ENCODE data around the gene RIMS1. TPM values are rescaled to one million over a fixed set of nuclear protein-coding genes. Genes with fewer than 3 reads are reported as not detected.

RIMS1 gene
- total and polyA plus RNA-seq, 2 donors (not counting 1 experiment from before 2014, with no cell fraction given), result not detected

- intact Hi-C loops (cut with micrococcal nuclease), result loop anchor here (1.0 to 2.0 kb wide), 4 partner anchors 204 to 914 kb away; no protein-coding TSS in a partner anchor
These were observed 526.3 kb downstream of the RIMS1 start for GRCh38 chr6:72412709-72413044.

GRCh38 chr6:72413884-72414283 lies 527.5 kb downstream of the RIMS1 start:
- Histone ChIP-seq H3K9ac (ENCODE audit: low read length) (no peak overlapping the region), H3K9me3 (ENCODE audit: control extremely low read depth in 1 of 3, control insufficient read depth in 2 of 3, insufficient read depth in 1 of 3, low read length in 2 of 3) (no peaks in the 10 kb centered on the region), H3K79me2 (ENCODE audit: control insufficient read depth, insufficient read depth, low read length) (no peaks in the 10 kb centered on the region), H3K27ac (ENCODE audit: low read length in 2 of 2) (no peak overlapping the region), H3K4me3 (ENCODE audit: control extremely low read depth in 1 of 5, extremely low read depth in 1 of 5, insufficient read depth in 1 of 5, low read depth in 2 of 5, low read length in 4 of 5) (no peak overlapping the region), H3K27me3 (replicated peaks in 1 of 4; ENCODE audit: control extremely low read depth in 1 of 4, control insufficient read depth in 3 of 4, insufficient read depth in 4 of 4, low read length in 3 of 4) (peaks cover 0 to 2% (median 0%) of the 10 kb centered on the region in 4 experiments), H3K4me1 (ENCODE audit: control insufficient read depth in 2 of 2, insufficient read depth in 2 of 2, low read length in 2 of 2) (no peaks in the 10 kb centered on the region), H3K4me2 (replicated peaks; ENCODE audit: low read depth, low read length, poor library complexity, severe bottlenecking) (no peak overlapping the region), H2AFZ (ENCODE audit: insufficient read depth, low read depth, low read length, poor library complexity, severe bottlenecking) (no peak overlapping the region), H3K36me3 (replicated peaks in 1 of 2; ENCODE audit: control extremely low read depth in 1 of 2, control insufficient read depth in 1 of 2, extremely low read depth in 1 of 2, insufficient read depth in 2 of 2, low read length in 1 of 2) (no peaks in the 10 kb centered on the region), H4K20me1 (ENCODE audit: control insufficient read depth, insufficient read depth, low read length, poor library complexity, severe bottlenecking) (no peaks in the 10 kb centered on the region)
- WGBS (ENCODE audit: insufficient coverage), result 100% methylated on average over 6 of the region's 9 CpGs
- Mint-ChIP-seq H3K4me1 (peaks cover 5% of the 10 kb centered on the region), H3K4me3 (no peak overlapping the region), H3K27me3 (peaks cover 22% of the 10 kb centered on the region), H3K27ac (no peak overlapping the region), H3K9me3 (ENCODE audit: insufficient read depth) (no peaks in the 10 kb centered on the region)
- ATAC-seq (ENCODE audit: low read depth), result no peak
- TF ChIP-seq EZH2 (IDR thresholded peaks at IDR 0.05; ENCODE audit: borderline replicate concordance, insufficient read depth, low read depth, low read length, poor library complexity, severe bottlenecking) (no peak), CTCF (IDR thresholded peaks at IDR 0.05) (no peak)
- POLR2A ChIA-PET, result no interaction called here
- intact Hi-C loops (cut with micrococcal nuclease), result loop anchor here (2.0 kb wide), 1 partner anchor 203 kb away; no protein-coding TSS in a partner anchor
- CTCF ChIA-PET, result interaction anchor here (4.9 to 10.6 kb wide), 3 partner anchors 9 to 913 kb away, joined by 27 to 220 read pairs (median 49); no protein-coding TSS in a partner anchor
- DNase-seq, result no peak

More at GRCh38 chr6:72412709-72413044, 526.3 kb downstream of the RIMS1 start:
- peaks cover 0 to 2% (median under 1%) of the 10 kb centered on the region in 4 experiments for H3K27me3 ChIP-seq (replicated peaks in 1 of 4; ENCODE audit: control extremely low read depth in 1 of 4, control insufficient read depth in 3 of 4, insufficient read depth in 4 of 4, low read length in 3 of 4)
- DNase-seq (no peak), ATAC-seq (ENCODE audit: low read depth) (no peak)
- H3K4me3 Mint-ChIP-seq, result no peak overlapping the region
- no peaks in the 10 kb centered on the region for H3K9me3 ChIP-seq (ENCODE audit: control extremely low read depth in 1 of 3, control insufficient read depth in 2 of 3, insufficient read depth in 1 of 3, low read length in 2 of 3)
- no peaks in the 10 kb centered on the region for H3K9me3 Mint-ChIP-seq (ENCODE audit: insufficient read depth)
- H3K4me3 ChIP-seq (ENCODE audit: control extremely low read depth in 1 of 5, extremely low read depth in 1 of 5, insufficient read depth in 1 of 5, low read depth in 2 of 5, low read length in 4 of 5), result no peak overlapping the region
- no peak overlapping the region for H3K4me2 ChIP-seq (replicated peaks; ENCODE audit: low read depth, low read length, poor library complexity, severe bottlenecking)
- H3K4me1 Mint-ChIP-seq, result peaks cover 5% of the 10 kb centered on the region
- 66% methylated on average over 7 of the region's 7 CpGs for WGBS (ENCODE audit: insufficient coverage)
- H3K27ac Mint-ChIP-seq, result no peak overlapping the region
- no peaks in the 10 kb centered on the region for H3K36me3 ChIP-seq (replicated peaks in 1 of 2; ENCODE audit: control extremely low read depth in 1 of 2, control insufficient read depth in 1 of 2, extremely low read depth in 1 of 2, insufficient read depth in 2 of 2, low read length in 1 of 2)
- CTCF ChIA-PET, result interaction anchor here (0.8 to 10.6 kb wide), 28 partner anchors 9 to 920 kb away, joined by 3 to 220 read pairs (median 6); no protein-coding TSS in a partner anchor
- no peaks in the 10 kb centered on the region for H3K4me1 ChIP-seq (ENCODE audit: control insufficient read depth in 2 of 2, insufficient read depth in 2 of 2, low read length in 2 of 2)
- POLR2A ChIA-PET, result no interaction called here
- no peak overlapping the region for H2AFZ ChIP-seq (ENCODE audit: insufficient read depth, low read depth, low read length, poor library complexity, severe bottlenecking)
- no peak overlapping the region for H3K27ac ChIP-seq (ENCODE audit: low read length in 2 of 2)
- peaks cover 17% of the 10 kb centered on the region for H3K27me3 Mint-ChIP-seq
- H4K20me1 ChIP-seq (ENCODE audit: control insufficient read depth, insufficient read depth, low read length, poor library complexity, severe bottlenecking), result no peaks in the 10 kb centered on the region
- TF ChIP-seq CTCF (IDR thresholded peaks at IDR 0.05), result no peak
- no peak for TF ChIP-seq EZH2 (IDR thresholded peaks at IDR 0.05; ENCODE audit: borderline replicate concordance, insufficient read depth, low read depth, low read length, poor library complexity, severe bottlenecking)
- no peaks in the 10 kb centered on the region for H3K79me2 ChIP-seq (ENCODE audit: control insufficient read depth, insufficient read depth, low read length)
- H3K9ac ChIP-seq (ENCODE audit: low read length), result no peak overlapping the region

Measured in B cell (primary cell).